Natural killer cell (primary cell): ENCODE measurements around the gene CARD11. TPM values are rescaled to one million over a fixed set of nuclear protein-coding genes. Genes with fewer than 3 reads are reported as not detected.
A peak's percentile ranks its signal among the peaks of the same experiment; 100 is the strongest.

Experiments
- ATAC-seq, 3 donors: fragments of 150-1000 bp in 2 of 3; fragments of 200-7000 bp in 1 of 3; cut with Tn5 transposase; 1 replicate in 1 of 3; 2 replicates in 2 of 3; pipeline ENCODE4 v1.10.0; 2021; ENCODE audit warnings: mild to moderate bottlenecking in 2 of 3, moderate library complexity in 2 of 3
- DNase-seq, 2 donors: peaks; one replicate each; pipeline versions ENCODE4 v3.0.0 to v3.0.0-alpha.2; 2013 to 2021; ENCODE audit warnings: mixed read lengths in 1 of 2
- H3K27ac ChIP-seq: one replicate; pipeline ENCODE4 v1.5.1; 2013; ENCODE audit warnings: mild to moderate bottlenecking, low read length
- H3K27me3 ChIP-seq: one replicate; pipeline ENCODE4 v1.6.1; 2013; ENCODE audit warnings: low read length; ENCODE audit not compliant: control insufficient read depth, insufficient read depth
- H3K36me3 ChIP-seq: one replicate; pipeline ENCODE4 v1.6.1; 2013; ENCODE audit warnings: low read length; ENCODE audit not compliant: control insufficient read depth, insufficient read depth
- H3K4me1 ChIP-seq: one replicate; pipeline ENCODE4 v1.6.1; 2013; ENCODE audit warnings: low read length; ENCODE audit not compliant: control insufficient read depth, insufficient read depth
- H3K4me3 ChIP-seq: one replicate; pipeline ENCODE4 v1.5.1; 2013; ENCODE audit warnings: low read length
- H3K9me3 ChIP-seq: one replicate; pipeline ENCODE4 v1.6.1; 2013; ENCODE audit warnings: low read length; ENCODE audit not compliant: control insufficient read depth, insufficient read depth
- H3K27ac Mint-ChIP-seq, 2 donors: one replicate each; pipeline ENCODE4 v1.8.0; 2022; ENCODE audit warnings: mild to moderate bottlenecking in 2 of 2, mixed read lengths in 2 of 2, moderate library complexity in 1 of 2
- H3K27me3 Mint-ChIP-seq, 2 donors: one replicate each; pipeline ENCODE4 v1.8.0; 2022; ENCODE audit warnings: low read depth in 2 of 2, mixed read lengths in 2 of 2
- H3K36me3 Mint-ChIP-seq: one replicate; pipeline ENCODE4 v1.8.0; 2022; ENCODE audit warnings: mixed read lengths
- H3K4me1 Mint-ChIP-seq, 2 donors: one replicate each; pipeline ENCODE4 v1.8.0; 2022; ENCODE audit warnings: mixed read lengths in 2 of 2
- H3K4me3 Mint-ChIP-seq: one replicate; pipeline ENCODE4 v1.8.0; 2022; ENCODE audit warnings: mild to moderate bottlenecking, moderate library complexity, mixed read lengths
- H3K9me3 Mint-ChIP-seq, 2 donors: one replicate each; pipeline ENCODE4 v1.8.0; 2022; ENCODE audit warnings: mixed read lengths in 2 of 2
- WGBS: methylation state at CpG from one replicate; pipeline ENCODE4 v1.1.7; 2013; ENCODE audit warnings: missing lambda C conversion rate; ENCODE audit not compliant: insufficient coverage; 5-methylcytosine and 5-hydroxymethylcytosine counted together
- intact Hi-C: fragments of 100-400 bp; cut with micrococcal nuclease; formaldehyde crosslinking; loops from one replicate; pipeline ENCODE4 v1.14.2; 2022
- total RNA-seq, 4 donors: library from RNA; stranded (reverse); fragments of 120-200 nt in 1 of 4; gene quantifications; one replicate each; pipeline versions ENCODE4 v1.2.3 to v1.2.4, GENCODE V29; 2013 to 2022
- TF ChIP-seq, protein P1 (sequence below): fragments of 200-600 bp; IDR thresholded peaks from one replicate; pipeline ENCODE4 v1.8.0; 2022; ENCODE audit warnings: antibody characterized with exemption

CARD11 gene
- total RNA-seq, 3 donors from 2014 or later (not counting 1 experiment from before 2014, with no cell fraction given), result 196 to 233 (median 199) TPM

DNA sequence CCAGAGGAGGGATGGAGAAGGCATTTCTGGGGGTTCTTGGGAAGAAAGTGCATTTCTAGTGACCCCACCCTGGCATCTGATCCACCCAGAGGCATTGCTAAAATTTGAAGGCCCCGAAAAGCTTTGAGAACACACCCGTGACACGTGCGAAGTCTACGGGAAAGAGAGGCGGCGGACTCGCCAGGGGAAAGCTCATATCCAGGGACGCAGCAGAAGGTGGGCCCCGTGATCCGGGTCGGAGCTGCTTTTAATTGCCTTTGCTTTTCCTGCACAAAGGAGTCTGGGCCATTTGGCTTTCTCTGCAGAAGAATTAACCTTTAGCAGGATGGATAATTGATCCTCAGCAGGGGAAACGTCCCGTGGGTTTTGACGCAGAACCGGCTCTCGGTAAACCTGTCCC lies 50.3 kb downstream of the CARD11 start:
- no peaks in the 10 kb centered on the region for H3K9me3 Mint-ChIP-seq
- H3K4me1 ChIP-seq, result peaks cover 4% of the 10 kb centered on the region
- peaks cover 43 to 72% of the 10 kb centered on the region in 2 donors for H3K4me1 Mint-ChIP-seq
- no peaks in the 10 kb centered on the region for H3K27me3 ChIP-seq
- intact Hi-C loops, result no loop called here
- H3K27ac Mint-ChIP-seq, result peak overlapping the region; percentile 76 to 86
- no peak overlapping the region for H3K4me3 Mint-ChIP-seq
- H3K4me3 ChIP-seq, result no peak overlapping the region
- 93% methylated on average over 17 of the region's 17 CpGs for WGBS
- no peaks in the 10 kb centered on the region for H3K27me3 Mint-ChIP-seq
- peaks cover 6% of the 10 kb centered on the region for H3K36me3 Mint-ChIP-seq
- H3K36me3 ChIP-seq, result peaks cover 13% of the 10 kb centered on the region
- ATAC-seq (no peak), DNase-seq (no peak)
- TF ChIP-seq, protein P1, sequence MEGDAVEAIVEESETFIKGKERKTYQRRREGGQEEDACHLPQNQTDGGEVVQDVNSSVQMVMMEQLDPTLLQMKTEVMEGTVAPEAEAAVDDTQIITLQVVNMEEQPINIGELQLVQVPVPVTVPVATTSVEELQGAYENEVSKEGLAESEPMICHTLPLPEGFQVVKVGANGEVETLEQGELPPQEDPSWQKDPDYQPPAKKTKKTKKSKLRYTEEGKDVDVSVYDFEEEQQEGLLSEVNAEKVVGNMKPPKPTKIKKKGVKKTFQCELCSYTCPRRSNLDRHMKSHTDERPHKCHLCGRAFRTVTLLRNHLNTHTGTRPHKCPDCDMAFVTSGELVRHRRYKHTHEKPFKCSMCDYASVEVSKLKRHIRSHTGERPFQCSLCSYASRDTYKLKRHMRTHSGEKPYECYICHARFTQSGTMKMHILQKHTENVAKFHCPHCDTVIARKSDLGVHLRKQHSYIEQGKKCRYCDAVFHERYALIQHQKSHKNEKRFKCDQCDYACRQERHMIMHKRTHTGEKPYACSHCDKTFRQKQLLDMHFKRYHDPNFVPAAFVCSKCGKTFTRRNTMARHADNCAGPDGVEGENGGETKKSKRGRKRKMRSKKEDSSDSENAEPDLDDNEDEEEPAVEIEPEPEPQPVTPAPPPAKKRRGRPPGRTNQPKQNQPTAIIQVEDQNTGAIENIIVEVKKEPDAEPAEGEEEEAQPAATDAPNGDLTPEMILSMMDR, result no peak
- no peak overlapping the region for H3K27ac ChIP-seq
- peaks cover 3% of the 10 kb centered on the region for H3K9me3 ChIP-seq

DNA sequence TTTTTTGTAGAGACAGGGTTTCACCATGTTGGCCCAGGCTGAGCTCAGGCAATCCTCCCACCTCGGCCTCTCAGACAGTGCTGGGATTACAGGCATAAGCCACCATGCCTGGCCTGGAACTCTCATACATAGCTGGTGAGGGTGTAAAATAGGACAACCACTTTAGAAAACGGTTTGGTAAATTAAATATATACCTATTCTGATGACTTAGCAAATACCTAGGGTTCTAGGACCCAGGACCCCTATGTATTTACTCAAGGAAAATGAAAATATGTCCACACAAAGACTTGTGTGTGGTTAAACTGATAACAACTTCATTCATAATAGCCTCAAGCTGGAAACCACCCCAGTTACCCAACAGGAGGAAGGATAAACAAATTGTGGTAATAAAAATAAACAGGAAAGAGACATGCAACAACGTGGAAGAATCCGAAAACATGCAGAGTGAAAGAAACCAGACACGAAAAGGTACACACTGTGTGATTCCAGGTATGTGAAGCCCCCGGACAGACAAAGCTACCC lies 52.7 kb downstream of the CARD11 start:
- peaks cover 10% of the 10 kb centered on the region for H3K4me1 ChIP-seq
- no peak overlapping the region for H3K4me3 ChIP-seq
- Mint-ChIP-seq H3K9me3 (no peaks in the 10 kb centered on the region), H3K4me1 (peaks cover 61 to 66% of the 10 kb centered on the region in 2 donors), H3K27ac (peak overlapping the region; percentile 86 to 93), H3K4me3 (no peak overlapping the region), H3K27me3 (no peaks in the 10 kb centered on the region), H3K36me3 (peaks cover 6% of the 10 kb centered on the region)
- H3K36me3 ChIP-seq, result peaks cover 18% of the 10 kb centered on the region
- 68% methylated on average over 5 of the region's 6 CpGs for WGBS
- DNase-seq (no peak), ATAC-seq (peak in 2 of 3 donors; percentile 36 to 48)
- no peaks in the 10 kb centered on the region for H3K27me3 ChIP-seq
- peaks cover 3% of the 10 kb centered on the region for H3K9me3 ChIP-seq
- H3K27ac ChIP-seq, result no peak overlapping the region
- TF ChIP-seq, protein P1, result no peak
- intact Hi-C loops, result no loop called here

DNA sequence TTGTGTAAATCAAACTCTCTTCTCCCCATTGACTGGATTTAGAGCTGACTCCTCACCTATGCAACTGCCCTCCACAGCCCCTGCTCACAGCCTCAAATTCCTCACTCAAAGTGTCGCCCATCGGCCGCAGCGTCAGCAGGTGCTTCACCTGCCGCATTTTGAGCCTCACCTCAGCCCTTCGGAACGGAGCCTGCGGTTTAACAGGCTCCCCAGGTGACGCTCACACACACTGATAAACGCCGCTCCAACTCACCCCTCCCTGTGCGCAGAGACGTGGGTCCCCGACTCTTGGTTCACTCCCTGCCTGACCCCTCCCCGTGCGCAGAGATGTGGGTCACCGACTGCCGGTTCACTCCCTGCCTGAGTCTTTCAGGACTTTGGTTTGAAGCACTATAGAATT lies 57.1 kb downstream of the CARD11 start:
- H3K4me3 Mint-ChIP-seq, result no peak overlapping the region
- H3K36me3 Mint-ChIP-seq, result peaks cover 6% of the 10 kb centered on the region
- WGBS, result 95% methylated on average over 18 of the region's 18 CpGs
- peaks cover 76 to 81% of the 10 kb centered on the region in 2 donors for H3K4me1 Mint-ChIP-seq
- H3K27ac Mint-ChIP-seq, result peak overlapping the region; percentile 66 to 93
- Histone ChIP-seq H3K36me3 (peaks cover 20% of the 10 kb centered on the region), H3K27ac (no peak overlapping the region), H3K4me3 (no peak overlapping the region), H3K9me3 (no peaks in the 10 kb centered on the region), H3K27me3 (no peaks in the 10 kb centered on the region), H3K4me1 (peaks cover 51% of the 10 kb centered on the region)
- ATAC-seq (no peak), DNase-seq (no peak)
- H3K9me3 Mint-ChIP-seq, result no peaks in the 10 kb centered on the region
- H3K27me3 Mint-ChIP-seq, result no peaks in the 10 kb centered on the region
- TF ChIP-seq, protein P1, result no peak
- intact Hi-C loops, result no loop called here

DNA sequence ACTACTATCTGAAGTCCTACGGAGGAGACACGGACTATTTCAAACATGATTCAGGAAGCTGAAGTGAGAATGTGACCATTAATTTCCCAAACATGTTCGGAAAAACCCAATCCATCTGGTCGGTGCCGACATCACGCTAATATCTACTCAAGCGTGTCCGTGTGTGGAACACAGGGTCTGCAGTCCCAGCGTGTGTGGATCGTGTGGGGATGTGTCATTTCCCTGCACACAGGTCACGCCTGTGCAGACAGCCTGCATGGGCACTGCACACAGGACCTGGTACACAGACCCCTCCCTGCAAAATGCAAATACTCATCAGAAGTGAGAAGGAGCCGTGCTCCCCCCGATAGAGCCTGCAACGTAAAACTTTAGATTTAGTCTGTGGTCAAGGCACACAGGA lies 57.8 kb downstream of the CARD11 start:
- H3K4me3 Mint-ChIP-seq, result no peak overlapping the region
- peaks cover 58% of the 10 kb centered on the region for H3K4me1 ChIP-seq
- DNase-seq, result no peak
- H3K27ac ChIP-seq, result no peak overlapping the region
- no peaks in the 10 kb centered on the region for H3K9me3 ChIP-seq
- TF ChIP-seq, protein P1, result no peak
- H3K27ac Mint-ChIP-seq, result peak overlapping the region; percentile 91 to 93
- no peaks in the 10 kb centered on the region for H3K27me3 ChIP-seq
- peaks cover 77 to 81% of the 10 kb centered on the region in 2 donors for H3K4me1 Mint-ChIP-seq
- no peak overlapping the region for H3K4me3 ChIP-seq
- no peak for ATAC-seq
- intact Hi-C loops, result no loop called here
- peaks cover 23% of the 10 kb centered on the region for H3K36me3 ChIP-seq
- no peaks in the 10 kb centered on the region for H3K9me3 Mint-ChIP-seq
- WGBS, result 91% methylated on average over 14 of the region's 14 CpGs
- no peaks in the 10 kb centered on the region for H3K27me3 Mint-ChIP-seq
- H3K36me3 Mint-ChIP-seq, result no peaks in the 10 kb centered on the region
